Activated CD4-positive, alpha-beta T cell treated with anti-CD3 and anti-CD28 coated beads, Interleukin-2, amount 10 ng/mL, durations not matched to agents 7 days and 5 days (primary cell): Measurements from ENCODE around the gene NRG3. TPM values are rescaled to one million over a fixed set of nuclear protein-coding genes. Genes with fewer than 3 reads are reported as not detected.
"Not testable (repeated sequence)": the region's sequence is repeated elsewhere in the genome, so short reads cannot be mapped to it uniquely, and the experiment has no call there.

ENCODE experiments used
- CTCF ChIA-PET: fragments of 350-600 bp; sonication (Branson Sonifier 250); formaldehyde crosslinking; loops from one replicate; lab custom pipeline; 2021; ENCODE audit warnings: antibody characterized with exemption; lab: Charles Lee
- POLR2A ChIA-PET: fragments of 350-600 bp; sonication (Branson Sonifier 250); formaldehyde crosslinking; loops from one replicate; lab custom pipeline; 2021; ENCODE audit warnings: antibody characterized with exemption; lab: Charles Lee
- DNase-seq: peaks from one replicate; pipeline ENCODE4 v3.0.0-alpha.2; 2020
- H3K27ac Mint-ChIP-seq: one replicate; pipeline ENCODE4 v1.8.0; 2021; ENCODE audit warnings: mild to moderate bottlenecking, moderate library complexity, mixed read lengths
- H3K27me3 Mint-ChIP-seq: one replicate; pipeline ENCODE4 v1.8.0; 2021; ENCODE audit warnings: mixed read lengths
- H3K36me3 Mint-ChIP-seq: one replicate; pipeline ENCODE4 v1.8.0; 2021; ENCODE audit warnings: low read depth, mixed read lengths
- H3K4me1 Mint-ChIP-seq: one replicate; pipeline ENCODE4 v1.8.0; 2021; ENCODE audit warnings: mixed read lengths
- H3K4me3 Mint-ChIP-seq: one replicate; pipeline ENCODE4 v1.8.0; 2021; ENCODE audit warnings: mild to moderate bottlenecking, moderate library complexity, mixed read lengths
- H3K9me3 Mint-ChIP-seq: one replicate; pipeline ENCODE4 v1.8.0; 2021; ENCODE audit warnings: mixed read lengths
- total RNA-seq, 2 experiments: library from RNA; stranded (reverse); gene quantifications; one replicate each; pipeline ENCODE4 v1.2.3, GENCODE V29; 2021

NRG3 gene
- total RNA-seq, 2 experiments from 2014 or later: not detected

DNA sequence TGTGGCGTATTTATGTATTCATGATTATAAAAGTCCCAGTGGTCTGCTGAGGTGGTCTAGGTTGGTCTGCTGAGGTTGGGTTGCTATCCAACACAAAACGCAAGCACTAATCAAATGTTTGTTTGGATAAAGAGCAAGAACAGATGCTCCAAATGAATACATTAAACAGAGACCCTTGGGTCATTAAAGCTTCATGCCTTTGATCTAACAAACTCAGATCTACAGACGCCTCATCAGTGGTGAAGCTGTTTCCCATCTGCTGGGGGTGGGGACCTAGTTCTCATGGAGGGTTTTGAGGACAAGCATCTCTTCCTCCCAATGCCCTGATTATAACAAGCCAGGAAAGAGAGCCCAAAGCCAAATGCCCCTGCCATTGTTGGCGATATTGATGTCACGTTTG lies 786.7 kb downstream of the NRG3 start:
- Mint-ChIP-seq H3K27ac (no peak overlapping the region), H3K4me1 (no peaks in the 10 kb centered on the region), H3K27me3 (no peaks in the 10 kb centered on the region), H3K9me3 (no peaks in the 10 kb centered on the region), H3K36me3 (no peaks in the 10 kb centered on the region), H3K4me3 (no peak overlapping the region)
- no peak for DNase-seq
- CTCF ChIA-PET: no interaction called here
- POLR2A ChIA-PET: no interaction called here

DNA sequence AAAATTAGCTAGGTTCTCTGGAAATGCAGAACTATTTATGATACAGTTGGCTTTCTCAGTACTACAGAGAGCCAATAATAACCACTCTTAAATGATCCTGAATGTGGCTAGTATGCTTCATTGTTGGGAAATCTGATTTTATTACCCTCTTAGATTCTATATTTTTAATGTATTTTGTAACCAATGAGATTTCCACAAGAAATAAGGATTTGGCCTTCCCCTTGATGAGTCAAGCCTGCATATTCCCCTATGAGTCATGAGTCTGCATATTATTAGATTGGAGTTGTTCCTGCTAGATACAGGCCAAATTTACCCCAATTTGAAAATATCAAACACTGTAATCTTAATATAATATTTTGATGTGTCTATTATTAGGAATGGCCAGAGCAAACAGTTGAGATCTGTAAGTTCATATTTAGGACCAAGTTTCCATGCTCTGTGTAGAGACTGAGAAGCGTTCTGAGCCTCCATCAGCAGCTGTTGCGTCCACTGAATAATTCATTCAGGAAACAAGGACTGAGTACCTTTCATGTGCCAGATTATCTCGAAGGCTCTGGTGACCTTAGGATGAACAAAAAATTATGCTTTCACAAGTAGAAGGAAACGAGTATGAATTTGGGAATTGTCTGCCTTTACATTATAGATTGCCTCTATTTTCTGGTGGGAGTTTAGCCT lies 793.4 kb downstream of the NRG3 start:
- CTCF ChIA-PET: no interaction called here

DNA sequence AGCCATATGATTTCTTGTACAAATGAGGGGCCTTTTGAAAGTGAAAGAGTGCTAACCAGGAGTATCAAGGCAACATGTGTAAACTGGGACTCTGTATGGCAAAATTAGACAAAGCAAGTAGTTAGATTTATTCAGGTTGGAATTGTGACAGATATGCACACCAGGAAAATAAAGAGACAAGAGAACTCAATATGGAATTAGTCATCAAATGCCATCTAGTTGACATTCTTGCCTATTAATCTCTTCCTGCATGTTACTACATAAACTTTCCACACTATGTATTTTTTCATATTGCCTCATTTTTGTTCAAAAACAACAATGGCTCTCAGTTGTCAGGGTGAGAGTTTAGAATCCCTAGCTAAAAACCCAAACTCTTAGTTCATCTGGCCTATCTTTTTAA lies 799.0 kb downstream of the NRG3 start:
- no peak overlapping the region for H3K4me3 Mint-ChIP-seq
- H3K27me3 Mint-ChIP-seq: no peaks in the 10 kb centered on the region
- H3K4me1 Mint-ChIP-seq: no peaks in the 10 kb centered on the region
- ChIA-PET POLR2A (no interaction called here), CTCF (no interaction called here)
- no peak for DNase-seq
- no peak overlapping the region for H3K27ac Mint-ChIP-seq
- H3K9me3 Mint-ChIP-seq: peaks cover 12% of the 10 kb centered on the region
- H3K36me3 Mint-ChIP-seq: no peaks in the 10 kb centered on the region

More for the DNA sequence above, 793.4 kb downstream of the NRG3 start:
- Mint-ChIP-seq H3K4me1 (no peaks in the 10 kb centered on the region), H3K36me3 (no peaks in the 10 kb centered on the region), H3K9me3 (peaks cover 2% of the 10 kb centered on the region), H3K27me3 (no peaks in the 10 kb centered on the region), H3K27ac (no peak overlapping the region), H3K4me3 (no peak overlapping the region)
- POLR2A ChIA-PET: no interaction called here
- no peak for DNase-seq

DNA sequence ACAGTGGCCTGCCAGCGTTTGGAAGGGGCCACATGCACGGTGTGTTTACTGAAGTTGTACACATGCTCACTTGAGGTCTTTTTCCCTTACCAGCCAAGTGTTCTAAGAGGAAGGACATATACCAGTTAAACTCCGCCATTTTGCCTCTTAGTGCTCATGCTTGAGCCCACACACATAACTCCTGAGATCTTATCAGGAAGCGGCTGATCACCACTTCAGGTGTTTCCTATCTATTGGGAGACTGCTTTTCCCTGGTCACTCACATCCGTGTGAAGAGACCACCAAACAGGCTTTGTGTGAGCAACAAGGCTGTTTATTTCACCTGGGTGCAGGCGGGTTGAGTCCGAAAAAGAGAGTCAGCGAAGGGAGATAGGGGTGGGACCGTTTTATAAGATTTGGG lies 802.9 kb downstream of the NRG3 start:
- peaks cover 13% of the 10 kb centered on the region for H3K9me3 Mint-ChIP-seq
- H3K4me3 Mint-ChIP-seq: not testable (repeated sequence)

DNA sequence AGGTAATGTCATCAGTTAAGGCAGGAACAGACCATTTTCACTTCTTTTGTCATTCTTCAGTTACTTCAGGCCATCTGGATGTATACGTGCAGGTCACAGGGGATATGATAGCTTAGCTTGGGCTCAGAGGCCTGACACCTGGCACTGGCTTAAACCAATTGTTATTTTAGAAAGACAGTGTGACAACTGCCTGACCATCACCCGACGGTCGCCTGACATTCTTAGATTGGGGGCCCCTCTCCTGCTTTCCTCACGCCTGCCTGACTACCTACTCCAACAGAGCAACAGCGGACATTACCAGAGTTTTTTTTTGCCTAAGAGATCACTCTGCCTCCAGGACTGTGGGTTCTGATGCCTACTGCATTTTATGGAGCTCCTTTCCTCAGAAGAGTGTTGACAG lies 803.5 kb downstream of the NRG3 start:
- CTCF ChIA-PET, H3K27ac Mint-ChIP-seq, DNase-seq, H3K27me3 Mint-ChIP-seq, H3K4me3 Mint-ChIP-seq, H3K4me1 Mint-ChIP-seq, H3K36me3 Mint-ChIP-seq, POLR2A ChIA-PET: not testable (repeated sequence)
- H3K9me3 Mint-ChIP-seq: peaks cover 13% of the 10 kb centered on the region

More for the DNA sequence above, 802.9 kb downstream of the NRG3 start:
- H3K27ac Mint-ChIP-seq, H3K27me3 Mint-ChIP-seq, CTCF ChIA-PET, H3K4me1 Mint-ChIP-seq, DNase-seq, H3K36me3 Mint-ChIP-seq, POLR2A ChIA-PET: not testable (repeated sequence)

DNA sequence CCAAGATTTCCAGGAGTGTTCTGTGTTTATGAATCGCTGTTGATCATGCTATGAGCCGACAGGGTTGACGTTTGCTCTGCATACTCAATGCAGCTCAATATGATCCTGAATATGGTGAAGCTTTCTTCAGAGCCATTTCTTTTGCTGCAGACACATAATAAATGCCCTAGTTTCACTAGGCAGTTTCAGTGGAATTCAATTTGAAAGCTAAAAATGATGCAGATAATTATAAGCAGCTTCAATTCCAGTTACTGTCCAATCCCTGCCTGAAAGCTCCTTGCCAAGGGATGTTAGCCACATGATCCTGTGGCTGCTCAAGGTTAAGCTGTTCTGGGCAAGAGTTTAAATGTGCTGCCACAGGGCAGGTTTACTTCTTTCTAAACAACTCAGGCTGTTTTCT lies 805.6 kb downstream of the NRG3 start:
- no peak overlapping the region for H3K27ac Mint-ChIP-seq
- H3K9me3 Mint-ChIP-seq: peaks cover 9% of the 10 kb centered on the region
- DNase-seq: no peak
- no peaks in the 10 kb centered on the region for H3K27me3 Mint-ChIP-seq
- CTCF ChIA-PET: no interaction called here
- POLR2A ChIA-PET: no interaction called here
- H3K36me3 Mint-ChIP-seq: no peaks in the 10 kb centered on the region
- H3K4me3 Mint-ChIP-seq: no peak overlapping the region
- no peaks in the 10 kb centered on the region for H3K4me1 Mint-ChIP-seq

DNA sequence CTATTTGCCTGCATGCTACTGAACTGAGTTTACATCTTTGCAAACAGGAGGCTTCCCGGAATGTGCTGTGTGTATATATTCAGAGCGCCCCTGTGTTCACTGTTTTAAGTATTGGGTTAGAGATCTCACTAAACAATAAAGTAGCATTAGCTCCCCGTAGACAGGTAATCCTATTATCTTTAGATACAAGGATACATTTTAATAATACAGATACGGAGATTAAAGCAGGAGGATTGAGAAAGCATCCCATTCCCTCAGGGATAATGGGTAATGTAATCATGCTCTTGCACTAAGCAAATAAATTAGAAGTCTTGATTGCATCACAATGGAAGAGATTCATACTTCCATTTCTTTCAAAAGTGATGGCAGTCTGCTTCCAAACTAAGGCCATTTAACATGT lies 809.0 kb downstream of the NRG3 start:
- no peaks in the 10 kb centered on the region for H3K4me1 Mint-ChIP-seq
- no peaks in the 10 kb centered on the region for H3K36me3 Mint-ChIP-seq
- no peak overlapping the region for H3K27ac Mint-ChIP-seq
- no peak for DNase-seq
- H3K27me3 Mint-ChIP-seq: no peaks in the 10 kb centered on the region
- peaks cover 8% of the 10 kb centered on the region for H3K9me3 Mint-ChIP-seq
- no peak overlapping the region for H3K4me3 Mint-ChIP-seq
- POLR2A ChIA-PET: no interaction called here
- CTCF ChIA-PET: interaction anchor here (0.6 kb wide), 1 partner anchor 632 kb away, joined by 3 read pairs; no protein-coding TSS in a partner anchor

DNA sequence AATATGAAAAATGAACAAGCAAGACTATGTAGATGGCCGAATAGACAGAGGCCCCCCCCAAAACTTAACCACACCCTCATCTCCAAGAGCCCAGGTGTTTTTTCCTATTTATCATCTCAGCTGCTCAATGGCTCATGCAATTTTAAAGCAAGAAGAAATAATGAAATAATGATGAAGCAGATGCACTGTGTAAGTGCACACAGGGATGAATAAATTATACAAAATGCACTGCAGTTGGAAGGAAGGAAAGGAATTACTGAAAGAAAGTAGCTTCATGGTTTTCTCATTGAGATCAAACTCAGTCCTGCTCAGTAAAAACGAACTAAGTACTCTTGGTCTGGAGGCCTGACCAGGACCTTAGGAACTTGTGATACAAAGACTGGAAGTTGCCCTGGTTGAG lies 810.1 kb downstream of the NRG3 start:
- Mint-ChIP-seq H3K36me3 (no peaks in the 10 kb centered on the region), H3K4me3 (no peak overlapping the region), H3K27me3 (no peaks in the 10 kb centered on the region), H3K9me3 (peaks cover 5% of the 10 kb centered on the region), H3K27ac (no peak overlapping the region), H3K4me1 (no peaks in the 10 kb centered on the region)
- DNase-seq: no peak
- CTCF ChIA-PET: no interaction called here
- POLR2A ChIA-PET: no interaction called here

DNA sequence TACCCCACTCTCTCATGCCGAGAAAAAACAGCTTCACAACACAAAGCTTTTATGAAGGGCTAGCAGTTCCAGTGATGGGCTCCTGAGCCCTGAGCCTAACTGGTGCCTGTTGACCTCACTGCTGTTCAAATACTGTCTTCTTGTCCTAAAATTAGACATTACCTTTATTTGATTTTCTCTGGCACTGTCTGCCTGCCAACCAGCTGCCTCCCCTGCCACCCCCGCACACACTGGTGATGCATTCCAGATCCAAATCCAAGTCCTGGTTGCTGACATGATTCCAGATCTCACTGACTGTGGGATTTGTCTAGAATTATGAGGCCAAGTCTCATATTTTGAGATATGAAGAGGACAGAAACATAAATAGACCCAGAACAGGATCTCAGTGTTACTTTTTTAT lies 816.2 kb downstream of the NRG3 start:
- no peak overlapping the region for H3K27ac Mint-ChIP-seq
- H3K9me3 Mint-ChIP-seq: peaks cover 15% of the 10 kb centered on the region
- no peaks in the 10 kb centered on the region for H3K4me1 Mint-ChIP-seq
- no peaks in the 10 kb centered on the region for H3K27me3 Mint-ChIP-seq
- DNase-seq: no peak
- POLR2A ChIA-PET: no interaction called here
- CTCF ChIA-PET: no interaction called here
- no peaks in the 10 kb centered on the region for H3K36me3 Mint-ChIP-seq
- H3K4me3 Mint-ChIP-seq: no peak overlapping the region

DNA sequence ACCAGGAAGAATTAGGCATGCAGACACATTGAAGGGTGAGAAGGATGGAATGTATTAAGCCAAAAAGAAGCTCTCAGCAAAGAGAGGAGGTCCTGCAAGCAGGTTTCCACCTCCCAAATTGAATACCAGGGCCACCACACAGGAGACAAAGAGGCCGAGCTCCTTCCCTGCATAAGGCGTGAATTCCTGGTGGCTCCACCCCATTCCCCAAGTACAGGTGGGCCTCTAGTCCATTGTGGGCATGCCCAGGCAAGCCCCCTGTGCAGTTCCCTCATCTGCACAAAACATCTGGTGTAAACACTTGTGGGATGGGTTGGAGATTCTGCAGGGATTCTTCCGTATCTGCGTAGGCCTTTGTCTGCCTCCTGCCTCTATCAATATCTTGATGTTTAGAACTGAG lies 817.5 kb downstream of the NRG3 start:
- Mint-ChIP-seq H3K9me3 (peaks cover 10% of the 10 kb centered on the region), H3K27me3 (no peaks in the 10 kb centered on the region), H3K4me1 (no peaks in the 10 kb centered on the region), H3K36me3 (no peaks in the 10 kb centered on the region), H3K27ac (no peak overlapping the region), H3K4me3 (no peak overlapping the region)
- POLR2A ChIA-PET: no interaction called here
- CTCF ChIA-PET: interaction anchor here (0.6 to 0.7 kb wide), 2 partner anchors 112 to 917 kb away, joined by 3 to 4 read pairs; no protein-coding TSS in a partner anchor
- no peak for DNase-seq

DNA sequence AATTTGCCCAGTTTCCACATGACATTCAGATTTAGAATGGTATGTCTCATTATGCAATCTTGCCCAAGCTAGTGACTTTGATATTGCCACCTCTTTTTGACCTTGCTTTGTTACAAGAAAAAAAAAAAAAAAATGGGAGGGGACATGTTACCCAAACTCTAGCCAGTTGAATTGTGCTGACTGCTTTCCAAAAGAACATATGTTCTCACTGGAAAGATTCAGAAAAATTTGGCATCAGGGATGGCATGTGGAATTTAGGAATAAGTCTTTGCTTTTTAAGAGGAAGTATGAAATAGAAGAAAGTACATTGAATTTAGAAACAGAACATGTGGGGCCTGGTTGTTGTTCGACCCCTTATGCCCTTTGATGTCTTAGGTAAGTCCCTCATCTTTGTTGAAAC lies 846.8 kb downstream of the NRG3 start:
- ChIA-PET CTCF (no interaction called here), POLR2A (no interaction called here)
- H3K4me1 Mint-ChIP-seq: no peaks in the 10 kb centered on the region
- DNase-seq: no peak
- H3K27ac Mint-ChIP-seq: no peak overlapping the region
- H3K36me3 Mint-ChIP-seq: no peaks in the 10 kb centered on the region
- peaks cover 7% of the 10 kb centered on the region for H3K9me3 Mint-ChIP-seq
- no peak overlapping the region for H3K4me3 Mint-ChIP-seq
- H3K27me3 Mint-ChIP-seq: no peaks in the 10 kb centered on the region

DNA sequence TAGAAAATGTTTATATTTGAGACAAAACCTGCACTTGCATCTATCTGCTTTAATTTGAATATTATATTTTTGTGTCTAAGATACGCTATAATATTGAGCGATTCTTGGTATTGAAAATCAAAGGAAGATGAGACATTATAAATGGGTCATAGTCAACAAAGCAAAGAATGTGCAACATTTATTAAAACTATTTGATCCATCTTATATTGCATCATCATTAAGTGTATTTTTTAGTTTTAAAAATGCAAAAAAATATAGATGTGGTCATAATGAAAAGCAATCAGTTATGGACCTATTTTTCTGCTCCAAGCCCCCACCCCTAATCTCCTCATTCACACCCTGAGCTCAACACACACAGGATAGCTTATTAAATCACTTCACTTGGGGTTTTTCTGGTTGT lies 847.3 kb downstream of the NRG3 start:
- Mint-ChIP-seq H3K4me3 (no peak overlapping the region), H3K36me3 (no peaks in the 10 kb centered on the region), H3K27ac (no peak overlapping the region), H3K27me3 (no peaks in the 10 kb centered on the region), H3K9me3 (peaks cover 8% of the 10 kb centered on the region), H3K4me1 (no peaks in the 10 kb centered on the region)
- ChIA-PET CTCF (no interaction called here), POLR2A (no interaction called here)
- DNase-seq: no peak

DNA sequence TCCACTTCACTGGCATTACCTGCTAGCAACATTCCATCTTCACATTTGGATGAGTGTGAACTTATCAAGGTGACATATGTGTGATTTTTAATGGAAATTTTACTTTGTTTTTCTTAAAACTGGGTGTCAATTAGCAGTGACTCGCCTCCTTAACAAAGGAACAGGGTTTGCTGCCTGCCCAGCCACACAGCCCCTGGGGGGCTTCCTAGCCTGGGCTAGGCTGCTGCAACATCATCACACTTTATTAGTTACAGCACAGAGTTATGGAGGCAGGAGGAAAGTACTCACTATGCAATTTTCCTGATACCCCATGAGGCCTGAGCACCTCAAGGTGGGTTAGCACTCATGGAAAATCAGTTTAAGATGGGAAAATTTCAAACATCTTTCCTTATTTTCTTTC lies 861.3 kb downstream of the NRG3 start:
- ChIA-PET CTCF (no interaction called here), POLR2A (no interaction called here)
- Mint-ChIP-seq H3K4me1 (no peaks in the 10 kb centered on the region), H3K9me3 (peaks cover 5% of the 10 kb centered on the region), H3K36me3 (no peaks in the 10 kb centered on the region), H3K4me3 (no peak overlapping the region), H3K27ac (no peak overlapping the region), H3K27me3 (no peaks in the 10 kb centered on the region)
- no peak for DNase-seq

DNA sequence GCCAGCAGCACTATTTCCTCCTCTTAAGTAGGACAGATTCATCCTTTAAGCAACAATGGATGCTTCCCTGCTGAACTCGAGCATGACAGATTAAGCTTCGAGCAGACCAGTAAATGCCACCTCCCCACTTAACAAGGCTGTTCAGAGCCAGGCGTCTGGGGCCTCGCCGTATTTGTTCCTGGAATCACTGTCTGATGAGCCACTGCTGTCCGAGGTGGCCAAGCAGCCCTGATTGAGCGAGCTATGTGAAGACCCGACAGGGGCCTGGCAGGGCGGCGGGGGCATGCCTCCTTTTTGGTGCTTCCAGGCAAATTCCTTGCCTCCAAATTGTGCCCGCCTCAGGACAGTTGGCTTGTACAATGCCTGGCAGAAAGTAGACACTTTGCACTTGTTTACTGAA lies 862.6 kb downstream of the NRG3 start:
- H3K27me3 Mint-ChIP-seq: no peaks in the 10 kb centered on the region
- H3K4me1 Mint-ChIP-seq: no peaks in the 10 kb centered on the region
- peaks cover 3% of the 10 kb centered on the region for H3K9me3 Mint-ChIP-seq
- no peak overlapping the region for H3K27ac Mint-ChIP-seq
- CTCF ChIA-PET: no interaction called here
- H3K4me3 Mint-ChIP-seq: no peak overlapping the region
- POLR2A ChIA-PET: no interaction called here
- DNase-seq: no peak
- H3K36me3 Mint-ChIP-seq: no peaks in the 10 kb centered on the region
